PC-3 (cell line): Measurements from ENCODE around the gene KIF7. TPM values are rescaled to one million over a fixed set of nuclear protein-coding genes. Genes with fewer than 3 reads are reported as not detected.
A peak's percentile ranks its signal among the peaks of the same experiment; 100 is the strongest.

Experiments
- ATAC-seq: fragments of 200-7000 bp; cut with Tn5 transposase; 2 replicates; pipeline ENCODE4 v1.9.1; 2020; ENCODE audit warnings: mild to moderate bottlenecking, moderate library complexity
- BruUV-seq: library from RNA; stranded (reverse); fragments of 400-500 nt; replicated peaks from 2 replicates; lab custom pipeline; 2021; lab: Mats Ljungman, UMichigan
- CTCF ChIA-PET: fragments of 300-600 bp; sonication (Branson Sonifier 250); formaldehyde crosslinking; loops from one replicate; lab custom pipeline; 2022; ENCODE audit warnings: antibody characterized with exemption; lab: Charles Lee
- POLR2A ChIA-PET: fragments of 300-600 bp; sonication (Branson Sonifier 250); formaldehyde crosslinking; loops from one replicate; lab custom pipeline; 2022; ENCODE audit warnings: antibody characterized with exemption; ENCODE audit not compliant: unreplicated experiment; lab: Charles Lee
- DNase-seq: peaks from one replicate; pipeline ENCODE4 v3.0.0-alpha.2; 2015
- H2AFZ ChIP-seq: fragments of 300-600 bp; sonication (generic); 2 replicates; pipeline ENCODE4 v1.6.0; 2016; ENCODE audit warnings: antibody characterized with exemption, low read length
- H3F3A ChIP-seq: fragments of 300-600 bp; sonication (generic); one replicate; pipeline ENCODE4 v1.6.0; 2017; ENCODE audit warnings: antibody characterized with exemption, low read length, control low read depth, mild to moderate bottlenecking; ENCODE audit not compliant: unreplicated experiment
- H3K27ac ChIP-seq: fragments of 300-600 bp; sonication (generic); 2 replicates; pipeline ENCODE4 v1.5.1; 2016; ENCODE audit warnings: mild to moderate bottlenecking, low read length
- H3K27me3 ChIP-seq: fragments of 300-600 bp; sonication (generic); 2 replicates; pipeline ENCODE4 v1.6.1; 2016; ENCODE audit warnings: low read length, mixed read lengths
- H3K36me3 ChIP-seq: fragments of 300-600 bp; sonication (generic); 2 replicates; pipeline ENCODE4 v1.6.1; 2016; ENCODE audit warnings: low read depth, mixed run types, low read length, mixed read lengths
- H3K4me1 ChIP-seq: fragments of 300-600 bp; sonication (generic); 2 replicates; pipeline ENCODE4 v1.5.1; 2016; ENCODE audit warnings: low read length; ENCODE audit not compliant: insufficient read depth
- H3K4me2 ChIP-seq: fragments of 300-600 bp; sonication (generic); 2 replicates; pipeline ENCODE4 v1.6.0; 2016; ENCODE audit warnings: low read length
- H3K4me3 ChIP-seq: fragments of 300-600 bp; sonication (generic); 2 replicates; pipeline ENCODE4 v1.5.1; 2016; ENCODE audit warnings: mild to moderate bottlenecking, low read length, mixed read lengths
- H3K79me2 ChIP-seq: fragments of 300-600 bp; sonication (generic); 2 replicates; pipeline ENCODE4 v1.6.1; 2017; ENCODE audit warnings: low read length, mixed read lengths
- H3K9ac ChIP-seq: fragments of 300-600 bp; sonication (generic); 2 replicates; pipeline ENCODE4 v1.6.0; 2016; ENCODE audit warnings: mild to moderate bottlenecking, low read length
- H3K9me2 ChIP-seq: fragments of 300-600 bp; sonication (generic); replicated peaks from 2 replicates; pipeline ENCODE4 v1.6.1; 2016; ENCODE audit warnings: mixed run types, low read length, mixed read lengths
- H3K9me3 ChIP-seq: fragments of 300-600 bp; sonication (generic); 2 replicates; pipeline ENCODE4 v1.6.1; 2016; ENCODE audit warnings: low read length, mixed read lengths
- H4K20me1 ChIP-seq: fragments of 300-600 bp; sonication (generic); 2 replicates; pipeline ENCODE4 v1.6.1; 2016; ENCODE audit warnings: low read length, mixed read lengths
- CTCF ChIP-seq: fragments of 300-600 bp; sonication (generic); conservative IDR thresholded peaks from 2 replicates; pipeline ENCODE4 v1.5.1; 2017; ENCODE audit warnings: antibody characterized with exemption, low read depth, mild to moderate bottlenecking, low read length
- EZH2 ChIP-seq: fragments of 300-600 bp; sonication (generic); IDR thresholded peaks from one replicate; pipeline ENCODE4 v1.6.1; 2017; ENCODE audit warnings: antibody characterized with exemption, mild to moderate bottlenecking, low read length; ENCODE audit not compliant: unreplicated experiment
- EZH2phosphoT487 ChIP-seq: fragments of 300-600 bp; sonication (generic); IDR thresholded peaks from 2 replicates; pipeline ENCODE4 v1.6.1; 2018; ENCODE audit warnings: mild to moderate bottlenecking, antibody characterized with exemption, low read length, borderline replicate concordance
- intact Hi-C: fragments of 100-400 bp; cut with micrococcal nuclease; formaldehyde crosslinking; loops from 2 replicates; pipeline ENCODE4 v1.9.0; 2023
- total RNA-seq: library from RNA; depleted of rRNA; stranded (reverse); fragments of >200 nt; gene quantifications from 2 replicates; pipeline ENCODE4 v1.2.3, GENCODE V29; 2014

The KIF7 gene
- total RNA-seq, 1 experiment from 2014 or later, result 18.8 TPM

DNA sequence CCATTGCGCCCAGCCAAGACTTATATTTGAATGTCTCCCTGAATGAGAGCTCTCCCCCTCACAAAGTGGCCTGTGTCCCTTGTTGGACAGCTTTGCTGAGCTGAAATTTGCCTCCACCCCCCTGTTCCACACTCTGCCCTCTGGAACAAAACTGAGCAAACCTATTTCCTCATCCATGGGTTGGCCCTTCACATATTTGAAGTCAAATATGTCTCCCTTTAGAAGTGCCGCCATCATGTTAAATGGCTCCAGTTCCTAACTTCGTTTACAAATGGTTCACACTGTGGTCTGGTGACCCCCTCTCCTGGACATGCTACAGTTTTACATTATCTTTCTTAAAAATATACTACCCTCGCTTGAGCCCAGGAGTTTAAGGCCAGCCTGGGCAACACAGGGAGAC is 19.3 kb upstream of the KIF7 start:
- no peak overlapping the region for H3K4me2 ChIP-seq
- H3K4me1 ChIP-seq, result no peaks in the 10 kb centered on the region
- H3K79me2 ChIP-seq, result no peaks in the 10 kb centered on the region
- no peak for TF ChIP-seq EZH2phosphoT487
- no peak for TF ChIP-seq EZH2
- TF ChIP-seq CTCF, result no peak
- POLR2A ChIA-PET, result no interaction called here
- H3K27me3 ChIP-seq, result no peaks in the 10 kb centered on the region
- H3K9me3 ChIP-seq, result no peaks in the 10 kb centered on the region
- no peaks in the 10 kb centered on the region for H4K20me1 ChIP-seq
- CTCF ChIA-PET, result no interaction called here
- ATAC-seq (no peak), DNase-seq (no peak)
- H2AFZ ChIP-seq, result no peak overlapping the region
- H3K36me3 ChIP-seq, result no peaks in the 10 kb centered on the region
- H3K9me2 ChIP-seq, result no peaks in the 10 kb centered on the region
- H3K27ac ChIP-seq, result no peak overlapping the region
- H3K9ac ChIP-seq, result no peak overlapping the region
- intact Hi-C loops, result no loop called here
- no peak overlapping the region for H3K4me3 ChIP-seq
- H3F3A ChIP-seq, result no peaks in the 10 kb centered on the region
- no TSS peak for BruUV-seq

DNA sequence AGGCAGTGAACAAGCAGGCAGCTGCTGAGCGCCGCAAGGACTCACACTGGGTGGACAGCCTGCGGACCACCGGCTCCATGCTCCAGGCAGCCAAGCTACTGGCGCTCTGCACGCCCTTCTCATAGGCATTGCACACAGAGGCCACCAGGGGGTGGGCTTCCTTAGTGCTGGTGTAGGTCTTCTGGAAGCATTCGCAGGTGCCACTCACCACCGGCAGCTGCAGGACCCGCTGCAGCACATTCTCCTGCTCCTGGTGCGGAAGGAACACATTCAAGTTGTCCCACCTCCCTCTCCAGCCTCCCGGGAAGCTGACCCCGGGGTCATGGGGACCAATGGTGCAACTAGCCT is 17.9 kb upstream of the KIF7 start:
- intact Hi-C loops, result no loop called here
- Histone ChIP-seq H2AFZ (no peak overlapping the region), H3K36me3 (no peaks in the 10 kb centered on the region), H3K9me3 (no peaks in the 10 kb centered on the region), H3K79me2 (no peaks in the 10 kb centered on the region), H3K4me2 (no peak overlapping the region), H3K4me1 (no peaks in the 10 kb centered on the region), H3K4me3 (no peak overlapping the region), H3K9me2 (no peaks in the 10 kb centered on the region), H4K20me1 (no peaks in the 10 kb centered on the region), H3K27me3 (no peaks in the 10 kb centered on the region), H3K27ac (no peak overlapping the region), H3F3A (no peaks in the 10 kb centered on the region), H3K9ac (no peak overlapping the region)
- peak; percentile 30 for DNase-seq
- peak; percentile 53 for TF ChIP-seq CTCF
- TF ChIP-seq EZH2phosphoT487, result no peak
- BruUV-seq, result no TSS peak
- ChIA-PET CTCF (no interaction called here), POLR2A (no interaction called here)
- no peak for ATAC-seq

DNA sequence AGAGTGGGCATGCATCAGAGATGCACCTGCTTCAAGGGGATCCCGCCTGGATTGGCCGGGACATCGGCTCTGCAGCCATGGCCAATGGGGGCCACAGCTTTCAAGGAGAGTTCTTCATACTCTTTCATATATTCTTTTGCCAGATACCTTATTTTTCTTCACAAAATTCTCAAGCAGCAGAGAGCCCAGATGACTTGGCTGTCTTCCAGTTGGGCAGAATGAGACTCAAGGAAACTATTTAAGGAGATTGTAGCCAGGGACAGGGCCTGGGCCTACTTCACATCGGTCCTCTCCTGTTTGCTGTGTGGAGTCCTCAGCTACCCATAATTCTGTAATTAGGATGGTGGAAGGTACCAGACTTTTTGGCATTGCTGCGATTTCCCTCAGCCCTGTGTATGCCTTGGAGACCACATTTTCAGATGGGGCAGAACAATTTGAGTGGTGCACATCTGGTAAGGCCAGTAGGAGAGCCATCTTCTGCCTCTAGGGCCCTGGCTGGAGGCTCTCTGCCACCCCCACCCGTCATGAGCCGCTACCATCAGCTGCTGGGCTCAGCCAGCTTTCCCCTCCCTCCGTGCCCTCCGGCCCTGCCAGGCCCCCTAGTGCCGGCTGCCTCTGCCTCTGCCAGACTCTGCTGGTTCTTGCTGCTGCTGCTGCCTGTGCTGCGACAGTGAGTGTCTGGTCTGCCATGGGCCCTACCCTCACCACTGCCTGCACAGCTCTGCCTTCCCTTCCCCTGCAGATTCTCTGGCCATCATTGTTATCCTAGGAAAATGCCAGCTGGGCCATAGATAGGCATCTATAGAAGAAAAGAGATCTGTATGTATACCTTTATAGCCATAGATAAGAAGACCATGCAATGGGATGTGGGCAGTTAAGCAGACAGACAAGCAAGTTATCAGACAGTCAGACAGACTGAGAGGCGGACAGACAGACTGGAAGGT is 17.2 kb upstream of the KIF7 start:
- CTCF ChIA-PET, result no interaction called here
- no peak overlapping the region for H3K27ac ChIP-seq

More for the DNA sequence above, 17.2 kb upstream of the KIF7 start:
- Histone ChIP-seq H3K4me2 (no peak overlapping the region), H2AFZ (no peak overlapping the region), H3K4me3 (no peak overlapping the region), H3K9ac (no peak overlapping the region), H3K36me3 (no peaks in the 10 kb centered on the region), H3K79me2 (no peaks in the 10 kb centered on the region), H3K9me3 (no peaks in the 10 kb centered on the region), H3F3A (no peaks in the 10 kb centered on the region), H4K20me1 (no peaks in the 10 kb centered on the region), H3K27me3 (no peaks in the 10 kb centered on the region), H3K4me1 (no peaks in the 10 kb centered on the region), H3K9me2 (no peaks in the 10 kb centered on the region)
- TF ChIP-seq CTCF (no peak), EZH2phosphoT487 (no peak), EZH2 (no peak)
- no peak for DNase-seq
- no TSS peak for BruUV-seq
- intact Hi-C loops, result no loop called here
- ATAC-seq, result no peak
- POLR2A ChIA-PET, result interaction anchor here (0.5 kb wide), 1 partner anchor 25 kb away, joined by 3 read pairs; no protein-coding TSS in a partner anchor
